Astrocyte of the cerebellum (primary cell): ENCODE measurements around the gene PRX.

Experiments used
- DNase-seq: peaks from one replicate; pipeline ENCODE4 v3.0.0-alpha.2; 2011; ENCODE audit warnings: low read depth
- H3K4me3 ChIP-seq: 2 replicates; pipeline ENCODE4 v1.5.1; 2011; ENCODE audit warnings: mild to moderate bottlenecking, low read depth, low read length, moderate library complexity
- in situ Hi-C: cut with HindIII; loops from 2 replicates; pipeline ENCODE4 v1.10.0; 2017; ENCODE audit warnings: low sequenced_read_pairs
- TF ChIP-seq, protein P1 (sequence below): IDR thresholded peaks from 2 replicates; pipeline ENCODE4 v1.5.1; 2012; ENCODE audit warnings: low read length, low read depth, moderate library complexity, mild to moderate bottlenecking; ENCODE audit errors: missing control alignments

The PRX gene

DNA sequence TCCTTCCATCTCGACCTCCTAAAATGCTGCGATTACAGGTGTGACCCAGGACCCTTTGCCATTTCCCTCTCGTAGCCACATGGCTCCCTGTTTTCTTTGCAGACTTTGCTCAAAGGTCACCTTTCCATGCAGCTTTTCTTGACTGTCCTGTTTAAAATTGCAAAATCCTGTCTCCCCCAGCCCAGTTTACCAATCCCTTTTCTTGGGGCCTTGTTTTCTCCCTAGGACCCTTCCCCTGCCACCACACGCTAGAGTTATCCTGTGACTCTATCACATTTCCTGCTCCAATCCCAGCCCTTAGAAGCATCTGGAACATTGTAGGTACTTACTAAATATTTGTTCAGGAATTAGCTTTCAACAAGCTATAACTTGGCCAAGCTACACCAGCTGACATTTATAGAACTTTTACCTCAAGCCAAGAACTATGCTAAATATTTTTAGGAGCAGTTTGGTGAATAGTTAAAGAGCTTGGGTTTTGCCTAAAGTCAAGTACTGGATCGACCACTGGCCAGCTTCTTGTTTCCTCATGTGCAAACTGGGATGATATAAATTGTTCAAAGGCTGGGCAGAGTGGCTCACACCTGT, 40.1 kb upstream of the PRX start:
- in situ Hi-C loops: no loop called here
- no peak overlapping the region for H3K4me3 ChIP-seq
- TF ChIP-seq, protein P1, sequence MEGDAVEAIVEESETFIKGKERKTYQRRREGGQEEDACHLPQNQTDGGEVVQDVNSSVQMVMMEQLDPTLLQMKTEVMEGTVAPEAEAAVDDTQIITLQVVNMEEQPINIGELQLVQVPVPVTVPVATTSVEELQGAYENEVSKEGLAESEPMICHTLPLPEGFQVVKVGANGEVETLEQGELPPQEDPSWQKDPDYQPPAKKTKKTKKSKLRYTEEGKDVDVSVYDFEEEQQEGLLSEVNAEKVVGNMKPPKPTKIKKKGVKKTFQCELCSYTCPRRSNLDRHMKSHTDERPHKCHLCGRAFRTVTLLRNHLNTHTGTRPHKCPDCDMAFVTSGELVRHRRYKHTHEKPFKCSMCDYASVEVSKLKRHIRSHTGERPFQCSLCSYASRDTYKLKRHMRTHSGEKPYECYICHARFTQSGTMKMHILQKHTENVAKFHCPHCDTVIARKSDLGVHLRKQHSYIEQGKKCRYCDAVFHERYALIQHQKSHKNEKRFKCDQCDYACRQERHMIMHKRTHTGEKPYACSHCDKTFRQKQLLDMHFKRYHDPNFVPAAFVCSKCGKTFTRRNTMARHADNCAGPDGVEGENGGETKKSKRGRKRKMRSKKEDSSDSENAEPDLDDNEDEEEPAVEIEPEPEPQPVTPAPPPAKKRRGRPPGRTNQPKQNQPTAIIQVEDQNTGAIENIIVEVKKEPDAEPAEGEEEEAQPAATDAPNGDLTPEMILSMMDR: no peak
- DNase-seq: no peak

DNA sequence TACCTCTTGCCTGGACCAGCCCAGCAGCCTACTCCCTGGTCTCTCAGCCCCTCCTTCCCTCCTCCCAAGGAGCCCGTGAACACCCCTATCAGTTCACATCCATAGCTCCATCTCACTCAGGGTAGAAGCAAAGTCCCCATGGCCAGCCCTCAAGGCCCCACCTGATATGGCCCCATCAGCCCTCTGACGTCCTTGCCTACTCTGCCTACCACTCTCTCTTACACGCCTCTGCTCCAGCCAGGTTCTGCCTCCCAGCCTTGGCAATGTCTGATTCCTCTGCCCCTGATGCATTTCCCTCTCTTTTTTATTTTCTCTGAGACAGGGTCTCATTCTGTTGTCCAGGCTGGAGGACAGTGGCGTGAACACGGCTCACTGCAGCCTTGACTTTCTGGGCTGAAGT, 38.8 kb upstream of the PRX start:
- H3K4me3 ChIP-seq: no peak overlapping the region
- in situ Hi-C loops: no loop called here
- no peak for DNase-seq
- TF ChIP-seq, protein P1: no peak

DNA sequence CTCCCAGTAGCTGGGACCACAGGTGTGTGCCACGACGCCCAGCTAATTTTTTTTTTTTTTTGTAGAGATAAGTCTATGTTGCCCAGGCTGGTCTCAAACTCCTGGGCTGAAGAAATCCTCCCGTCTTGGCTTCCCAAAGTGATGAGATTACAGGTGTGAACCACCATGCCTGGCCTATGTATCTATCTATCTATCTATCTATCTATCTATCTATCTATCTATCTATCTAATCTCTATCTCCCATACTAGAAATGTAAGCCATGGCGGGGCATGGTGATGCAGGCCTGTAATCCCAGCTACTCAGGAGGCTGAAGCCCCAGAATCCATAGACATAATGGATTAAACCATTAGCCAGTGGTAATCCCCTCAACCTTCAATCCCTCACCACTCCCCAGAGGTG, 37.5 kb upstream of the PRX start:
- H3K4me3 ChIP-seq: no peak overlapping the region
- in situ Hi-C loops: no loop called here
- TF ChIP-seq, protein P1: no peak
- no peak for DNase-seq

DNA sequence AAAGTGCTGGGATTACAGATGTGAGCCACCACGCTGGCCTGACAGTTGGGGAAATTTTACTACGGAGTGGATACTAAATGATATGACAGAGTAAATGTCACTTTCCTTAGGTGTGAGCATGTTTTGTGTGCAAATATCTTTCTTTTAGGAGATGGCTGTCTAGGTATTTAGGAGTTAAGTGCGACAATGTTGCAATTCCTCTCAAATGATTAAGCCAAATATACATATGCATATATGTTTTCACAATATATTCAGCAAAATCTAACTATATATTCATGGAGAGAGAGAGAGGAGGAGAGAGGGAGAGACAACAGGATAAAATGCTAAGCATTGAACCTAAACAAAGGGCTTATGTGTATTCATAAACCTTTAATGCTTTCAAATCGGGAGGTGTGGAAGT, 36.3 kb upstream of the PRX start:
- no peak for DNase-seq
- in situ Hi-C loops: loop anchor here (10.0 kb wide), 1 partner anchor 105 kb away; no protein-coding TSS in a partner anchor
- TF ChIP-seq, protein P1: no peak
- H3K4me3 ChIP-seq: no peak overlapping the region

DNA sequence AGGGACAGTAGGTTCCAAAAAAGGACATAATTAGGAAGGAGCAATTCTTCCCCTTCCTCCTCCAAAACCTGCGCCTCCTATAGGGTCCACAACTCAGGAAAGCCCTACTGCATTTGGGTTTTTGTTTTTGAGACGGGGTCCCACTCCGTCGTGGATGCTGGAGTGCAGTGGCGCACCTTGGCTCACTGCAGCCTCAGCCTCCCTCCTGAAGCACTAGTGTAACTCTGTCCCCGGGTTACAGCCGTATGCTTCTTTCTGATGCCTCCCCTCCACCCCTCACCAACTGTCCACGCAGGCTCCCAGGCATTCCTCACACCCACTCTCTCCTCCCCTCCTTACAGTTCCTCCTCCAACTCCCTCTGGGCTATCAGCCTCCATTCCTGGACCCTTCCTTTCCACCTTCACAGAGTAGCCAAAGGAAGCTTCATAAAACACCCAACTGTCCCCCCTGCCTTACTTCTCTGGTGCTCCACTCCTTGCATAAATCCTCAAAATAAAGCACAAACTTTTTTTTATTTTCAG, 33.1 kb upstream of the PRX start:
- DNase-seq: no peak
- TF ChIP-seq, protein P1: no peak
- in situ Hi-C loops: loop anchor here (10.0 kb wide), 1 partner anchor 108 kb away; no protein-coding TSS in a partner anchor
- H3K4me3 ChIP-seq: no peak overlapping the region

DNA sequence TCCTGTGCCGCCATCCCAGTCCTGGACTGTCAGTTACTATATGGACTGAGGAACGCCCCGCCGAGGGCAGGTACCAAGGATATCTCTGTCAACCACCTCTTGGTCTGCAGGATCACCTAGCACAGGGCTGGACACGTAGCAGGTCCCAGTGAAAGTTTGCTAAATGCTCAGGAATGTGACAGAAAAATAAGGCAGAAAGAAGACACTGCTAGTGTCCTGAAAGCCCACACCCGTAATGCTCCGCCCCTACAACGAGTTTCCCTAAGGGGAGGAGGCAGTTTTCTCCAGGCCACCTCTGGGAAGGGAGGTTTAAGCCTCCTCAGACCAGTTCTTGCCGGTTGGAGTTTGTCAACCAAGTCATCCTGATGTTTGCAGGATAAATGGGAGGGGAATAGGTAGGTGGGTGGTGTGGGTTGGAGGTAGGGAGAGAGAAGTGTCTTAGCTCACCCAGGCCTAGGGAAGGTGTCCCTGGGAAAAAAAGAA, 32.6 kb upstream of the PRX start:
- in situ Hi-C loops: loop anchor here (10.0 kb wide), 1 partner anchor 109 kb away; no protein-coding TSS in a partner anchor
- H3K4me3 ChIP-seq: no peak overlapping the region
- TF ChIP-seq, protein P1: no peak
- no peak for DNase-seq
